DOHH2 (cell line): ENCODE data around the gene GIGYF1.

Experiments used
- CTCF ChIP-seq: fragments of 200-600 bp; sonication (generic); IDR thresholded peaks from one replicate; pipeline ENCODE4 v1.5.1; 2014; ENCODE audit warnings: antibody characterized with exemption, mild to moderate bottlenecking, low read depth, low read length; ENCODE audit not compliant: poor library complexity, severe bottlenecking
- EZH2phosphoT487 ChIP-seq: fragments of 200-600 bp; sonication (generic); IDR thresholded peaks from 2 replicates; pipeline ENCODE4 v1.6.1; 2017; ENCODE audit warnings: borderline replicate concordance, mild to moderate bottlenecking, antibody characterized with exemption, low read length, moderate library complexity, mixed read lengths

- TF ChIP-seq CTCF, result no peak
- TF ChIP-seq EZH2phosphoT487, result no peak
These were observed 16.4 kb upstream of the GIGYF1 start for GRCh38 chr7:100710452-100710851.
